Measurements from ENCODE around the gene KLHL40.

The KLHL40 gene

GRCh38 chr3:42723219-42723618 is 37.9 kb downstream of the KLHL40 start:
- no peak for DNase-seq (ENCODE audit: low read depth)

GRCh38 chr3:42725454-42725853 is 40.1 kb downstream of the KLHL40 start:
- DNase-seq (ENCODE audit: low read depth), result no peak

GRCh38 chr3:42728056-42728455 is 42.7 kb downstream of the KLHL40 start:
- no peak for DNase-seq (ENCODE audit: low read depth)

- DNase-seq (ENCODE audit: low read depth), result no peak
Observed at GRCh38 chr3:42728668-42729364, 43.5 kb downstream of the KLHL40 start.

- no peak for DNase-seq (ENCODE audit: low read depth)
Observed at GRCh38 chr3:42729404-42730145, 44.2 kb downstream of the KLHL40 start.

- DNase-seq (ENCODE audit: low read depth), result no peak
Observed at GRCh38 chr3:42730294-42730693, 45.0 kb downstream of the KLHL40 start.

- DNase-seq (ENCODE audit: low read depth), result no peak
Observed at GRCh38 chr3:42730706-42731420, 45.5 kb downstream of the KLHL40 start.

- DNase-seq (ENCODE audit: low read depth), result no peak
Observed at GRCh38 chr3:42731476-42732195, 46.3 kb downstream of the KLHL40 start.

GRCh38 chr3:42732196-42732828 is 47.0 kb downstream of the KLHL40 start:
- no peak for DNase-seq (ENCODE audit: low read depth)

GRCh38 chr3:42732829-42733459 is 47.6 kb downstream of the KLHL40 start:
- no peak for DNase-seq (ENCODE audit: low read depth)

- DNase-seq (ENCODE audit: low read depth), result no peak
Observed at GRCh38 chr3:42733501-42734262, 48.3 kb downstream of the KLHL40 start.

GRCh38 chr3:42734263-42734860 is 49.0 kb downstream of the KLHL40 start:
- DNase-seq (ENCODE audit: low read depth), result no peak

- no peak for DNase-seq (ENCODE audit: low read depth)
Observed at GRCh38 chr3:42735019-42735418, 49.7 kb downstream of the KLHL40 start.

- no peak for DNase-seq (ENCODE audit: low read depth)
Observed at GRCh38 chr3:42735615-42736014, 50.3 kb downstream of the KLHL40 start.

- DNase-seq (ENCODE audit: low read depth), result no peak
Observed at GRCh38 chr3:42736081-42736480, 50.7 kb downstream of the KLHL40 start.

- no peak for DNase-seq (ENCODE audit: low read depth)
Observed at GRCh38 chr3:42736531-42736930, 51.2 kb downstream of the KLHL40 start.

- peak; percentile 36 for DNase-seq (ENCODE audit: low read depth)
Observed at GRCh38 chr3:42739401-42740158, 54.2 kb downstream of the KLHL40 start.

- DNase-seq (ENCODE audit: low read depth), result no peak
Observed at GRCh38 chr3:42741796-42742195, 56.5 kb downstream of the KLHL40 start.

Data from fibroblast of gingiva (primary cell).